ENCODE data around the gene PBXIP1.

The PBXIP1 gene, protein sequence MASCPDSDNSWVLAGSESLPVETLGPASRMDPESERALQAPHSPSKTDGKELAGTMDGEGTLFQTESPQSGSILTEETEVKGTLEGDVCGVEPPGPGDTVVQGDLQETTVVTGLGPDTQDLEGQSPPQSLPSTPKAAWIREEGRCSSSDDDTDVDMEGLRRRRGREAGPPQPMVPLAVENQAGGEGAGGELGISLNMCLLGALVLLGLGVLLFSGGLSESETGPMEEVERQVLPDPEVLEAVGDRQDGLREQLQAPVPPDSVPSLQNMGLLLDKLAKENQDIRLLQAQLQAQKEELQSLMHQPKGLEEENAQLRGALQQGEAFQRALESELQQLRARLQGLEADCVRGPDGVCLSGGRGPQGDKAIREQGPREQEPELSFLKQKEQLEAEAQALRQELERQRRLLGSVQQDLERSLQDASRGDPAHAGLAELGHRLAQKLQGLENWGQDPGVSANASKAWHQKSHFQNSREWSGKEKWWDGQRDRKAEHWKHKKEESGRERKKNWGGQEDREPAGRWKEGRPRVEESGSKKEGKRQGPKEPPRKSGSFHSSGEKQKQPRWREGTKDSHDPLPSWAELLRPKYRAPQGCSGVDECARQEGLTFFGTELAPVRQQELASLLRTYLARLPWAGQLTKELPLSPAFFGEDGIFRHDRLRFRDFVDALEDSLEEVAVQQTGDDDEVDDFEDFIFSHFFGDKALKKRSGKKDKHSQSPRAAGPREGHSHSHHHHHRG

DNA sequence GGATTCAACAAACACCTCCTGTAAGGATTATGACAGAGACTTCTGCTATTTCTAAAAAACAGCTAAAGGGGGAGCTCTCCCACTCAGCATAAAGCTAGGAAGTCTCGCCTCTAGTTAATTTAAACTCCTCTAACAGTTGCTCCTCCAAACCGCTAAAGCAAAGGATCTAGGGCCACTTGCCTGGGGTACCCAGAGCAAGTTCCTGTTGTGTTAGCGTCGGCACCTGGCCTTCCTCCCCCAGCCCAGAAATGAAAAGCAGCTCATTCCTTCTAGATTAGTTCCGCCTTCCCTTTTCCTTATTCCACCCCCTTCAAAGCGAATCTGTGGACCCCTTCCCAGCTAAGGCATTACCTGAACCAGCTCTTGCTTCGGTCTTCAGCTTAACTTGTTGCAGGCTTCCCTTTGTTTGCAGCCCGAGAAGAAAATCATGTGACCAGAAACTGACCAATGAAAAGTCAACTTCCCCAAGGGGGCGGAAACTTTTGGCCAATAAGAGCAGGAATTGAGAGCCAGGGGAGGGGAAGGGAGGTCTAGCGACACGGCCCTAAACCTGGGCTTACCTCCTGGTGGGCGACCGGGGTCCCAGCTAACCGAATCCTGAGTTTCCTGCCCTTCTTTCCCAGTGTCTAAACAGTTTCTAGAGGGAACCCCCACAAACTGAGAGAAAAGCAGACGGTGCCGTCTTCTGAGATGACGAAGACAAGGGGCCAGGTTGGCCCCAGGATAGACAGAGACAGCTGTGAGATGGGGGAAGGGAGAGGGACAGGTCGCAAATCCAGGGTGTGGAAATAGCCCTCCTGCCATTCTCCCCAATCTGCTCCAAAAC is at the start of gene PBXIP1:
PBXIP1 (minus strand) TSS at position 382 of the 826 bp plus-strand sequence. CDS start 2,378 bp downstream, outside the sequence.
- peak; percentile 58 to 73 for DNase-seq (ENCODE audit: low read depth in 2 of 2)

DNA sequence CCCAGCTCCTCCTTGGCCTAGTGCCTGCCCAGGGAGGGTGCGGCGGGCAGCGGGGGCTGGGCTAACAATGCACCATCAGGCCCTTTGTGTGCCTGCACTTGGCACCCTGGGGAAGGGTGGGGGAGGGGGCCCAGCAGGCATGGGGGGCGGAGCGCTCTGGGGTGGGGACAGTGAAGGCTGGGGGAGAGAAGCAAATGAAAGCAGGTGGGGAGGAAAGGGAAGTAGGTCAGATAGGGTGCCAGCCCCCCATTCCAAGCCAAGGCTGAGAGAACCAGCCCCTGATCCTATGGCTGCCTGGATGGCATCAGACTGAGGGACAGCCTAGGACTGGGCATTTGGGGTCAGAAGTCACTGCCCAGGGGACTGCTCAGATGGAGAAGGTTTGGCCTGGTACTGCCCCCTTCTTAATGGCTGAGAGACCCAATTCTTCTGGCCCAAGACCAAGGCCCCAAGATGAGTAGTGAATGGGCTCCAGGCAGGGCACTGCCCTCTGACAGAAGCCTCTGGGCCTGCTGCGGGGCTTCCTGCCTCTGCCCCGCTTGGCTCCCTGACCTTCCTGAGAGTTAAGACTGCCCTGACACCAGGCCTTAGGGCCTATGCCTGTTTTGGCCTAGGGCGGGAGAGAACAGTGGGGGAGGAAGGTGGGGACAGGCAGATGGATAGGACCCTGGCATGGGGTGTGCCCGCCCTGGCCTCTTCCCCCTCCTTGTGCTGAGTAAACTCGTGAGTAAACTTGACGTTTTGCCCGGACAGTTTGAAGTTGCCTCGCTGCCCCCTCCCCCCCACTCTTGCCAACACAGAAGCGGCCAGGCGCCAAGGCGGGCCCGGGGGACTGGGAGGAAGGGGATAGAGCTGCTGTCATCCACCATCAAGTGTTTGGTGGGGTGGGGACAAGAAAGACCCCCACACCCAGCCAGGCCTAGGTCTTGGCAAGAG is 49.4 kb upstream of the PBXIP1 start:
- DNase-seq (ENCODE audit: low read depth in 2 of 2) = no peak

DNA sequence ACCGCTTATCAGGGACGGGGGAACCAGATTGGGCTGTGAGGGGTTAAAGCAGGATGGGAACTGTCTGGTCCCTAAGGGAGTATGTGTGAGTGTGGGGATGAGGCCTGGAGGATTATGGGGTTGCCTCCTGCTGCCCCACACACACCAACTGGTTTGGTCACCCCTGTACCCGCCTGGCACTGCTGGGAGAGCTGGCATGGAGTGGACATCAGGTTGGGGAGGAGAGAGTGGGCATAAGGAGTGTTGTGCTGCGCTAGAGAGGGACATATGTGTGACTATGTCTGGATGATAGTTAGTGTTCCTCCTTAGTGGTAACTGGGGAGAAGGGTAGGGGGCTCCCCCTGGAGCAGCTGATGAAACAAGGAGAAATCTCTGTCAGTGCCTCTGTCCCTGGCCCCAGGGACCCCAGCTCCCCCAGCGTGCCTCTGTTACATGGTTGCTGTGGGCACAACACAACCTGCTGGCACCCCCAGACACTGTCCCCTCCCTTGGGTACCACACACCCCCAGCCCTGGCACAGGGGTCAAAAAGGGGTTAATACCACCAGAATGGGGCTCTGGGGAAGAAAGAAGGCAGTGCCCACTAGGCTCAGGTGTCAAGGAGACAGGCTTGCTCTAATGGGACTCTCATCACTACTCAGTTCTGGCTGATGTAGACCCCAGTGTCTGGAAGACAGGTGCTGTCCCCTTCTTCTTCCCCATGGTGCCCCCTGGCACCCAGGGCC is 48.6 kb upstream of the PBXIP1 start:
- DNase-seq (ENCODE audit: low read depth in 2 of 2) = no peak

DNA sequence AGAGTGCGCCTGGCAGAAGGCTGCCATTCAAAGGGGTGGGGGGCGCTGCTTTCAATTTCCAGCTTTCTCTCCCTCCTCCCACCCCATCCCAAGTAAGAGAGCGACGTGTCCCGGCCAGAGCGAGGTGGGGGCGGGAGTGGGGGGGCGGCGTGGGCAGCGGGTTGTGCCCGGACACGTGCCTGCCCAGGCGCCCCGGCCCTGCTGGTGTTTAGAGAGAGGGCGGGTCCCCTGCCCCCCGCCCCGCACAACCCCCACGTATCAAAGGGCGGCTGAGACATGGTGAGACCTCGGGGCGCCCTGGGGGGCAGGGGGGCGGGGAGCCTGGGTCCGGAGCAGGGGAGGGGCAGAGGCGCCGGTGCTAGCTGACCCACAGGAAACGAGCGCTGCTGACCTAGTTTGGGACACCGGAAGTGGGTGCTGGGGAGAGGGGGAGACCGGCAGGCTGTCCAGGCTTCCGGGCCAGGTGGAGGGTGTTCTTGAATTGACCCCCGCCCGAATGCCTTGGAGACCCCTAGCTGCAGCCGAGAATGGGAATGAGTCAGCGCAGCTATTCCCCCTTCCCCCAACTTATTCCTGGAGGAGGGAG is 48.0 kb upstream of the PBXIP1 start:
- no peak for DNase-seq (ENCODE audit: low read depth in 2 of 2)

DNA sequence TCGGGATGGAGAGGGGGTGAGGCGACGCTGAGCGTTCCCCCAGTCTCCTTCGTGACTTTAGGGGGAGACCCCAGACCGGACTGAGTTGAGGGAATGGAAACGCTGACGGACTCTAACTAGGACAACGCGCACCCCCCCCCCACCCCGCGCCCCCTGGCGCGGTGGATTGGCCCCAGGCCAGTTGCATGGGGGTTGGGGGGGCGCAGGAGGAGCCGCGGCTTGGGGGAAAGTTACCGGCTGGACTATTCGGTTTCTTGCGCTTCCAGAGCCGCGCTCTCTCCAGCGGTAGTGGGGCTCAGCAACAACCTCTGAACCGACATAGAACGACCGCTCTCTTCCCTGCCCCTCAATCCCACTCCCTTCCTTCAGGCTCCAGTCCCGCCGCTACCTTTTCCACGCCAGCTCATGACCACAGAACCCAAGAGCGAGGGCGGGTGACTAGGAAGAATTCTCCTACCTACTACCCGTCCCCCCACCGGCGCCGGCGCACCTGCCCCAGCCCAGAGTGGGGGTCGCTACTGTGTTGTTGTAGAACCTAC is 47.4 kb upstream of the PBXIP1 start:
- no peak for DNase-seq (ENCODE audit: low read depth in 2 of 2)

DNA sequence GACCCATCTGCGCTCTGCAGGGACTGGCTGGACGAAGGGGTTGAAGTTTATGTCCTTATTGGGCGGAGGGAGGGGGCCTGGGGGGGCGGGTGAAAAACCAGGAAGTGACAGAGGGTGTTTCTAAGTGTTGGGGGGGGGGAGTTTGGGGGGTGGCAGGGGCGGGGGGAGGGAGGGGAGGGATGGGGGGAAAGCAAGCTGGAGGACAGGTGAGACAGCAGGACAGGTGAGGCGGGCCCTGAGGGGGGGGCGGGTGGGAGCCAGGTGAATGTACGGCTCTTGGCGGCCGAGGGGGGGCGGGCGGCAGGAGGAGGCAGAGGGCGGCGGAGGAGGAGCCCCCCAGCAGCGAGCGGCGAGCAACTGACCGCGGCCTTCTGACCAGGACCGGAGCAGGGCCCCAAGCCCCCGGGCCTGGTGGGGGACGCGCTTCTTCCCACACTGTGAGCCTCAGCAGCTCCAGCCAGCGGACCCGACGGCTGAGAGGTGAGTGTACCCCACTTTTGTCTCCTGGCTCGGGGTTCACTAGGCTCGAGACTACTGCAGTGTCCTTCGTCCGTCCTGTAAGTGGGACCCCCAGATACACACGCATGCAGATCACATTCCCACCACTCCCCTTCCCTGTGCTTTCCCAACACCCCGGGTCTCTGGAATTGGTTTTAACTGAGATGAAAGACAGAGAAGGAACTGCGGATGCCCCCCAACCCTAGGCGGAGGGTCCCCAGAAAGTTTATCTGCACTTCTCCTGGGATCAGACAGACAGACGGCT is 46.7 kb upstream of the PBXIP1 start, which contains the start of gene ZBTB7B:
ZBTB7B (plus strand) TSS at position 339 of the 763 bp plus-strand sequence. CDS start 11,859 bp downstream, outside the sequence.
- DNase-seq (ENCODE audit: low read depth in 2 of 2) = no peak

DNA sequence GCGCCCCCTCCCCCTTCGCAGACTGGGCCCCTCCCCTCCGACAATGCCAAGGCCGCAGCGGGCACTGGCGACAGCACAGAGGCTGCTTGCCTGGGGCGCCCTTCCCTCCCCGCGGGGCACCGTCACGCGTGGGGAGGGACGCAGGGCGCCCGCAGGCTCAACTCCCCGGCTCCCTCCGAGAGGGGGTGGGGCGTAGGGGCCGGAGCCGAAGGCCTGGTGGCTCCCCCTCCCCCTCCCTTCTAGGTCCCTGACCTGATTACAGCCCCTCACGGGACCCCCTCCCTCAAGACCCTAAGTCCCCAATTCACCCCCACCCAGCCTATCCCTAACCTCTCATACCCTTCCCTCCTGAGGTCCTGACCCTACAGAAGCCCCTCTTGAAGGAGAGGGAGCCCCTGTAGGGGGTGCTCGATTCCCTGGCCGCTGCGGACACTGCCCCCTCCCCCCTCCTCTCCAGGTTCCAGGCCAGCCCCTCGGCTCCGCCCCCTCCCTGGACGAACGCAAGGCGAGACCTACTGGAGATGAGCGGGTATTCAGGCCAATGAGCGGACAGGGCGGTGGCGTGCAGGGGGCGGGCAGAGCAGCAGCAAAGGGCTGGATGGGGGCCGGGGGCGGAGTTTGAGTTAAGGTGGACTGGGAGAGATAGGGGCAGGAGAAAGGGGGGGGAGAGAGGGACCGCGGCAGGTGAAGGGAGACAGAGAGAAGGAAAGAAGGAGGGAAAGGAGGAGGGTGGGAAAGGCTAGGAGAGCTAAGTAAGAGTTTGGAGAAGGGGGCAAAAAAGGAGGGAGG is 46.0 kb upstream of the PBXIP1 start:
- DNase-seq (ENCODE audit: low read depth in 2 of 2) = peak; percentile 97 to 98

DNA sequence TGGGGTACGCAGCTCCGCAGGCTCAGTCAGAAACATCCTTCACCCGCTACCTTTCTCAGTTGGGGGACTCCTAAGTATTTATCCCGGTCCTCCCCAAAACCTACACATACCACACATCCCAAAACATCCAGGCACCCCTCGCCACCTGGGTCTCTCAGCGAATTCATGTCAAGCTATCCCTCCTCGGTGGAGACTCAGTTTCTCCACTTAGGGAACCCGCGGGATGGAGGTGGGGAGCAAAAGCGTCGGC is 45.5 kb upstream of the PBXIP1 start:
- DNase-seq (ENCODE audit: low read depth in 2 of 2) = no peak

DNA sequence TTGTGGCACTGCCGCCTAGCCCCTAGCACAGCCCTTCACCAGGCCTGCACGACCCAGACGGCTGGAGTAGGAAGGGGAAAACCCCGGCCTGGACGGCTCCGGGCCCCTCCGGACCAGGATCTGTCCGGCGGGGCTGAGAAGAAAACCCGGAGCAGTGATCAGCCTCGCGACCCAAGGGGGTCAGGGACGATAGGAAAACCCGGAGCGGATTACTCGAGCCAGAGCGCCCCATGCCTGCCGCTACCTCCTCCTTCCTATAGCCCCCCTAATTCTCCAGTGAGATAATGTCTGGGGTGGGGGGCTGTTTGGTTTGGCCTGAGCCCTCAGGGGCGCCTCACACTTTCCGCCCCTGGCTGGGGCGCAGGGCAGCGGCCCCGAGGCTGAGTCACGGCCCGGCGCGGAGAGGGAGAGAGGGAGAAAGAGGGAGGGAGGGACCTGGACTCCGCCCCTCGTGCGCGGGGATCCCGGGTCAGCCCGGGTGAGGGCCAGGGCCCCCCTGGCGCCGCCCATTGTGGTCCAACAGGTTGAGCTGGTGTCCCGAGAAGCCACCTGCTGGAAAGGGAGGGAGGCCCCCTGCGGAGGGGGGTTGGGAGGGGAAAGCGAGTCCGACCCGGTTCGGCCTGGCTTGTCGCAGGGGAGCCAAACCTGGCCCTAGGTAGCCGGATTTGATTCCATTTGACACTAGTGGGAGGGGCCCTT is 45.0 kb upstream of the PBXIP1 start:
- peak; percentile 60 to 75 for DNase-seq (ENCODE audit: low read depth in 2 of 2)

DNA sequence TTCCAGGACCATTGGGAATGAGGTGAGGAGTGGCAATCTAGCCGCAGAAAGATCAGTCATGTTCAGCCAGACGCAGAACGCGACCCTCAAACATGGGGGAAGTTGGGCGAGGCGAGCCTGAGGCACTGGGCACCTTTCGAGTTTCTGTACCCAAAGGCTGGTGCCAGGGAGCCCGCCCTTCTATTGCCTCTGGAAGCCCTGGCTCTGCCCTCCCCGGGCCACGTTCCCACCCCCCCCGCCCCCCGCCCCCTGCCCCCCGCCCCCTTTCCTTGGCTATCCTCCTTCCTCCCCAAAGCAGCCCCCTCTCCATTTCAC is 44.5 kb upstream of the PBXIP1 start:
- no peak for DNase-seq (ENCODE audit: low read depth in 2 of 2)

DNA sequence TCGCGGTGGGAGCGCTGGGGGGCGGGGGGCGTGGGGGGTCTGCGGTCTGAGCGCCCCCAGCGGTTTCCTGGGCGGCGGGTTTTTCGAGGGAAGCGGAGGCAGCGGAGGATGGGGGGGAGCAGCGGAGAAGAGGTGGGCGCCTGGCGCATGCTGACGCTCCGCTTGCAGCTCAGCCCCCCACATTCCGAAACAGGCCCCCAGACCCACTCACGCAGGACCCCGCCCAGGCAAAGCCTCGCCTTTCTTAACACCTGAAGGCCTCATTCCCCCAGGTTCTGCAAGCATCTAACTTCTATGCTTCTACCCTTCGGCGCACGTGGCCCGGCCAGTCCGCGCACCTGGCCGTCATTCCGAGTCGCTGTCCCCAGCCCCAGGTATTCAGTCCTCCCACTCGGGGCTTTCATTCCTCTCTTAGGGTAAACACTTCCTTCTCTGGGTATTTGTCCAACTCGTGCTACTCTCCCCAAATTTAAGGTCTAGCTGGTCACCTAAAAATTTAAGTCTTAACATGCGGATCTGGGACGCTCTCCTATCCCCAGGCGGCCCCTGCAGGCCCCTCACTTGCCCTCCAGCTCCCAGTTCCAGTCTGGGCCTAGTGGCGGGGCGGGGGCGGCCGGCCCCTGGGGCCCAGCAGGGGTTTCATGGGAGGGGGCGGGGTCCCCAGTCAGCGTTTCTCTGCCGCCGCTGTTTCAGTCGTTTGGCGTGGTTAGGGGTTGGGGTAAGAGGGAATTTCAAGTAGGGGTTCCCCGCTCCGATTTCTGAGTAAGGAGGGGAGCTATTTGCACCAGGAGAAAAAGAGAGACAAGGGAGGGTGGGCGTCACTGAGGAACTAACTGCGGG is 43.9 kb upstream of the PBXIP1 start:
- DNase-seq (ENCODE audit: low read depth in 2 of 2) = peak in 1 of 2 donors; percentile 63

DNA sequence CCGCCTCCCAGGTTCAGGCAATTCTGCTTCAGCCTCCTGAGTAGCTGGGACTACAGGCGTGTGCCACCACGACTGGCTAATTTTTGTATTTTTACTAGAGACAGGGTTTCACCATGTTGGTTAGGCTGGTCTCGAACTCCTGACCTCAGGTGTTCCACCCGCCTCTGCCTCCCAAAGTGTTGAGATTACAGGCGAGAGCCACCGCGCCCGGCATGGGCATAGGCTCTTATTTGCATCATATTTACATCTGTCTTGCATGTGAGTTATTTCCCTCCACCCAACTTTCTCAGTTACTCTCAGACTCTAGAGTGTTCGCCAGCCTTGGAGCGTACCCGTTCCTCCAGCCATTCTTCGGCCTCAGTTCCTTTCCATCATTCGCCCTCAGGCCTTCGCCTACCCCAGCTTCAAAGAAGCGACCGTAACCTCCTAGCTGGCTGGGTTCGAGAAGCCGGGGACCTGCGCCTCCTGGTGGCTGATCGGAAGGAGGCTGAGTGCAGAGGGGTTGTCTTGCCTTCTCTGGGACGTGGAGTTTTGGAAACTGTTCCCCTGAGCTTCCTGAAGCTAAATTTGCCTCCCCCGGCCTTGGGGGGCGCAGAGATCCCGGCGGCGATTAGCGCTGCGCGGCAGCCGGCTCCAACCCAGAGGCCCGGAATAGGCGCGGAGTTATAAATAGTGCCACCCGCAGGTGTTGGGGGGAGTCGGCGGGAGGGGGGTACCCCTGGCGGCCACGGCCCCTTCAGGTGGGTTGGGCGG is 43.1 kb upstream of the PBXIP1 start:
- DNase-seq (ENCODE audit: low read depth in 2 of 2) = peak; percentile 62 to 63

DNA sequence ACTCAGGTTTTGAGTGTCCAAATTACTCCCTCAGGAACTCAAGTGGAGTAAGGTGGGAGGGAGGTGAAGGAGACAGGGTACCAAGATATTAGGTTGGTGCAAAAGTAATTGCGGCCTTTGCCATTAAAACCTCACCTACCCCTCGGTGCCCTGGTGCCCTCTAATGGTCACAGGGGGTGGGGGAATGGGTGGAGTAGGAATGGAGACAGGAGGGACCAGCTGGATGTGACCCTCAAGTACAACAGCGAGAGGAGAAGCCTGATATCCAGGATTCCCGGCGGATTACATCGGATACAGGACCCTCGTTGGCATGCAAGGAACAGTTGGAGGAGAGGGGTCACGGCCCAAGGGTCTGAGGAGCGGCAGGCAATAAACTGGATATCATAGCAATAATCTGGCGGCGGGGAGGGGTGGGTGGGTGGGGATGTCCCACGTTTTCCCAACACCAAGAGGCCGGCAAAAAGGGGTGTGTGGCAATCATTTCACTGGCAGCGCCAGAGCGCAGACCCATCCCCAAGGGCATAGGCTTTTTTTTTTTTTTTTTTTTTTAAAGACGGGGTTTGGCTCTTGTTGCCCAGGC is 42.4 kb upstream of the PBXIP1 start:
- no peak for DNase-seq (ENCODE audit: low read depth in 2 of 2)

DNA sequence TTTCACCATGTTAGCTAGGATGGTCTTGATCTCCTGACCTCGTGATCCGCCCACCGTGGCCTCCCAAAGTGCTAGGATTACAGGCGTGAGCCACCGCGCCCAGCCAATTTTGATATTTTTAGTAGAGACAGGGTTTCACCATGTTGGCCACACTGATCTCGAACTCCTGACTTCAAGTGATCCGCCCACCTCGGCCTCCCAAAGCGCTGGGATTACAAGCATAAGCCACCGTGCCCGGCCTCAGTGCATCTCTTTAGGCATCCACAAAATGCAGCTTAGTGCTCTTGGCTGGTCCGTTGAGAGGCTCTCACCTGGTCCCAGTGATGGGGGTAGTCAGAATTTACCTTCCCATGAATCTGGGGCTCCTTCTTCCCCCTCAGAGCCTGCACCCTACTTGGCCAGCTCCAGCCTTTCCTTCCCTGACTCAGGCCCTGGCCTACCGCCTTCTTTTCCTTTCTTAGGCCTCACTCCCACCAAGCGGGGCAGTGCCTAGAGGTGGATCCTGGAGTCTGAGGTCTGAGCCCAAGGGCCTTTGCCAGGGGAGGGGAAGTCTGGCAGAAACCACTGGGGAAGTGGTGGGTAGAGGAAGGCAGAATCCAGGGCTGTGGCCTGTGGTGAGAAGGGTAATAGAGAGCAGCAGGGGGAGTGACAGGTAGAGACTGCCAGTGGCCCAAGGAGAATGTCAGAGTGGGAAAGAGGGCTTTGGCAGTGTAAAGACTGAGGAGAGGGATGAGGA is 41.2 kb upstream of the PBXIP1 start:
- DNase-seq (ENCODE audit: low read depth in 2 of 2) = no peak

Data from stimulated activated CD8-positive, alpha-beta memory T cell treated with anti-CD3 and anti-CD28 coated beads, Interleukin-7, amount 100 ng/mL, for 4 hours (primary cell).